SK-N-SH (cell line): Measurements from ENCODE around the gene IFNG.

Experiments used
- EZH2phosphoT487 ChIP-seq: fragments of 200-600 bp; sonication (generic); IDR thresholded peaks from 2 replicates; pipeline ENCODE4 v1.6.1; 2017; ENCODE audit warnings: low read depth, mixed run types, mild to moderate bottlenecking, antibody characterized with exemption, moderate library complexity, borderline replicate concordance
- FOSL2 ChIP-seq: IDR thresholded peaks from 2 replicates; pipeline ENCODE4 v1.4.0; 2012; ENCODE audit warnings: low read depth, mild to moderate bottlenecking, moderate library complexity, borderline replicate concordance
- FOXM1 ChIP-seq: IDR thresholded peaks from 2 replicates; pipeline ENCODE4 v1.4.0; 2012; ENCODE audit warnings: low read depth, mild to moderate bottlenecking
- GABPA ChIP-seq: IDR thresholded peaks from 2 replicates; pipeline ENCODE4 v1.4.0; 2012; ENCODE audit warnings: low read depth, mild to moderate bottlenecking
- MXI1 ChIP-seq: IDR thresholded peaks from 2 replicates; pipeline ENCODE4 v1.6.1; 2012; ENCODE audit warnings: mild to moderate bottlenecking, low read depth, low read length, improper control_type of control experiment
- POLR2AphosphoS5 ChIP-seq: IDR thresholded peaks from 2 replicates; pipeline ENCODE4 v1.6.1; 2012; ENCODE audit warnings: low read depth, low read length
- RAD21 ChIP-seq: IDR thresholded peaks from 2 replicates; pipeline ENCODE4 v1.6.1; 2012; ENCODE audit warnings: mild to moderate bottlenecking, low read length
- TAF1 ChIP-seq: IDR thresholded peaks from 2 replicates; pipeline ENCODE4 v1.6.1; 2012; ENCODE audit warnings: low read depth, mild to moderate bottlenecking, low read length, moderate library complexity, borderline replicate concordance
- YY1 ChIP-seq: IDR thresholded peaks from 2 replicates; pipeline ENCODE4 v1.4.0; 2012; ENCODE audit warnings: low read depth, mild to moderate bottlenecking
- TF ChIP-seq, protein P1 (sequence below): fragments of 200-600 bp; sonication (generic); IDR thresholded peaks from 2 replicates; pipeline ENCODE4 v1.6.1; 2017; ENCODE audit warnings: antibody characterized with exemption, mild to moderate bottlenecking, moderate library complexity
- TF ChIP-seq, protein P2 (sequence below): IDR thresholded peaks from 2 replicates; pipeline ENCODE4 v1.4.0; 2012; ENCODE audit warnings: low read depth, borderline replicate concordance
- TF ChIP-seq, protein P3 (sequence below): fragments of 150-350 bp; IDR thresholded peaks from 2 replicates; pipeline ENCODE4 v1.6.1; 2017; ENCODE audit warnings: antibody characterized with exemption, low read length, low read depth, borderline replicate concordance
- TF ChIP-seq, protein P4 (sequence below): IDR thresholded peaks from 2 replicates; pipeline ENCODE4 v1.4.0; 2012; ENCODE audit warnings: low read depth, borderline replicate concordance

DNA sequence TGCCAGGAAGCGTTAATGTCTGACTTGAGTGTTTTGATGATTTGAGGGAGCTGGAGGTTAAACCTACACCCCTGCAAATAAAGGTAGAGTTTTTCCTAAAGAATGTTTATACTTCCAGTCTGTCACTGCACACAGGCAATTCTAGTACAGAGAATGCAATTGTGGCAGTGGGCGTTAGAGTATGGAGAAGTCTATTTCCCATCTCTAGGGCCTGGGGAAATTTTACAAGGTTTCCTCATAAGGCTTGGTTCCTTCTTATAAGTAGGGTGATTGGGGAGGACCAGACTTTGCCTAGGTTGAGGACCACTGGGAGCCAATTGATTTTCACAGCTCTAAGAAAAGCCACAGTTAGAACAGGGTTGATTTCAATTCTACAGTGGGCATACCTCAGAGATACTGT lies 44.3 kb downstream of the IFNG start:
- TF ChIP-seq, protein P1, sequence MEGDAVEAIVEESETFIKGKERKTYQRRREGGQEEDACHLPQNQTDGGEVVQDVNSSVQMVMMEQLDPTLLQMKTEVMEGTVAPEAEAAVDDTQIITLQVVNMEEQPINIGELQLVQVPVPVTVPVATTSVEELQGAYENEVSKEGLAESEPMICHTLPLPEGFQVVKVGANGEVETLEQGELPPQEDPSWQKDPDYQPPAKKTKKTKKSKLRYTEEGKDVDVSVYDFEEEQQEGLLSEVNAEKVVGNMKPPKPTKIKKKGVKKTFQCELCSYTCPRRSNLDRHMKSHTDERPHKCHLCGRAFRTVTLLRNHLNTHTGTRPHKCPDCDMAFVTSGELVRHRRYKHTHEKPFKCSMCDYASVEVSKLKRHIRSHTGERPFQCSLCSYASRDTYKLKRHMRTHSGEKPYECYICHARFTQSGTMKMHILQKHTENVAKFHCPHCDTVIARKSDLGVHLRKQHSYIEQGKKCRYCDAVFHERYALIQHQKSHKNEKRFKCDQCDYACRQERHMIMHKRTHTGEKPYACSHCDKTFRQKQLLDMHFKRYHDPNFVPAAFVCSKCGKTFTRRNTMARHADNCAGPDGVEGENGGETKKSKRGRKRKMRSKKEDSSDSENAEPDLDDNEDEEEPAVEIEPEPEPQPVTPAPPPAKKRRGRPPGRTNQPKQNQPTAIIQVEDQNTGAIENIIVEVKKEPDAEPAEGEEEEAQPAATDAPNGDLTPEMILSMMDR: no peak
- TF ChIP-seq YY1: no peak
- no peak for TF ChIP-seq TAF1
- TF ChIP-seq POLR2AphosphoS5: no peak
- TF ChIP-seq MXI1: no peak
- TF ChIP-seq GABPA: no peak
- TF ChIP-seq, protein P2, sequence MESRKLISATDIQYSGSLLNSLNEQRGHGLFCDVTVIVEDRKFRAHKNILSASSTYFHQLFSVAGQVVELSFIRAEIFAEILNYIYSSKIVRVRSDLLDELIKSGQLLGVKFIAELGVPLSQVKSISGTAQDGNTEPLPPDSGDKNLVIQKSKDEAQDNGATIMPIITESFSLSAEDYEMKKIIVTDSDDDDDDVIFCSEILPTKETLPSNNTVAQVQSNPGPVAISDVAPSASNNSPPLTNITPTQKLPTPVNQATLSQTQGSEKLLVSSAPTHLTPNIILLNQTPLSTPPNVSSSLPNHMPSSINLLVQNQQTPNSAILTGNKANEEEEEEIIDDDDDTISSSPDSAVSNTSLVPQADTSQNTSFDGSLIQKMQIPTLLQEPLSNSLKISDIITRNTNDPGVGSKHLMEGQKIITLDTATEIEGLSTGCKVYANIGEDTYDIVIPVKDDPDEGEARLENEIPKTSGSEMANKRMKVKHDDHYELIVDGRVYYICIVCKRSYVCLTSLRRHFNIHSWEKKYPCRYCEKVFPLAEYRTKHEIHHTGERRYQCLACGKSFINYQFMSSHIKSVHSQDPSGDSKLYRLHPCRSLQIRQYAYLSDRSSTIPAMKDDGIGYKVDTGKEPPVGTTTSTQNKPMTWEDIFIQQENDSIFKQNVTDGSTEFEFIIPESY: no peak
- no peak for TF ChIP-seq FOXM1
- no peak for TF ChIP-seq FOSL2
- TF ChIP-seq, protein P3, sequence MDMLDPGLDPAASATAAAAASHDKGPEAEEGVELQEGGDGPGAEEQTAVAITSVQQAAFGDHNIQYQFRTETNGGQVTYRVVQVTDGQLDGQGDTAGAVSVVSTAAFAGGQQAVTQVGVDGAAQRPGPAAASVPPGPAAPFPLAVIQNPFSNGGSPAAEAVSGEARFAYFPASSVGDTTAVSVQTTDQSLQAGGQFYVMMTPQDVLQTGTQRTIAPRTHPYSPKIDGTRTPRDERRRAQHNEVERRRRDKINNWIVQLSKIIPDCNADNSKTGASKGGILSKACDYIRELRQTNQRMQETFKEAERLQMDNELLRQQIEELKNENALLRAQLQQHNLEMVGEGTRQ: no peak
- no peak for TF ChIP-seq RAD21
- TF ChIP-seq EZH2phosphoT487: no peak
- TF ChIP-seq, protein P4, sequence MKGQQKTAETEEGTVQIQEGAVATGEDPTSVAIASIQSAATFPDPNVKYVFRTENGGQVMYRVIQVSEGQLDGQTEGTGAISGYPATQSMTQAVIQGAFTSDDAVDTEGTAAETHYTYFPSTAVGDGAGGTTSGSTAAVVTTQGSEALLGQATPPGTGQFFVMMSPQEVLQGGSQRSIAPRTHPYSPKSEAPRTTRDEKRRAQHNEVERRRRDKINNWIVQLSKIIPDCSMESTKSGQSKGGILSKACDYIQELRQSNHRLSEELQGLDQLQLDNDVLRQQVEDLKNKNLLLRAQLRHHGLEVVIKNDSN: no peak
